ENCODE data around the gene MAGI2. TPM values are rescaled to one million over a fixed set of nuclear protein-coding genes. Genes with fewer than 3 reads are reported as not detected.

The MAGI2 gene
- total RNA-seq, 4 donors from 2014 or later: 0.23 to 5.5 (median 0.45) TPM

DNA sequence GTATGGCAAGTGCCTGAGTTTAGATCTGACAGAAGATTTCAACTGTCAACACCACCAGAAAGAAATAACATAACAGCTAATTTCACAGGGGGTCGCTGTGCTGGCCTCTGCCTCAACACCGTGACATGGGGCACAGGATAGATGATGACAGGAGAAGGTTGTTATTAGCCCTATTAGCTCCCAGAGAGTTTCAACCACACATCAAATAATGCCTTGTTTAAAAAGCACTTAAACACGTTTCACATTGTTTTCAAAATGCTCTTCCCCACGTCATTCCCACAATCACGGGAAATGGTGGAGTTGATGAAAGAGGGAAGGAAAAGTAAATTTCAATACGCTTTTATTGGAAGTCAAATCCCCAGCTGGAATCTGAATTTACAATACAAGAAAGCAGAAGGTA is 184.7 kb downstream of the MAGI2 start:
- WGBS, 2 donors: 42 to 60% methylated on average over 5 to 6 of the region's 6 CpGs
- TF ChIP-seq, protein P1, sequence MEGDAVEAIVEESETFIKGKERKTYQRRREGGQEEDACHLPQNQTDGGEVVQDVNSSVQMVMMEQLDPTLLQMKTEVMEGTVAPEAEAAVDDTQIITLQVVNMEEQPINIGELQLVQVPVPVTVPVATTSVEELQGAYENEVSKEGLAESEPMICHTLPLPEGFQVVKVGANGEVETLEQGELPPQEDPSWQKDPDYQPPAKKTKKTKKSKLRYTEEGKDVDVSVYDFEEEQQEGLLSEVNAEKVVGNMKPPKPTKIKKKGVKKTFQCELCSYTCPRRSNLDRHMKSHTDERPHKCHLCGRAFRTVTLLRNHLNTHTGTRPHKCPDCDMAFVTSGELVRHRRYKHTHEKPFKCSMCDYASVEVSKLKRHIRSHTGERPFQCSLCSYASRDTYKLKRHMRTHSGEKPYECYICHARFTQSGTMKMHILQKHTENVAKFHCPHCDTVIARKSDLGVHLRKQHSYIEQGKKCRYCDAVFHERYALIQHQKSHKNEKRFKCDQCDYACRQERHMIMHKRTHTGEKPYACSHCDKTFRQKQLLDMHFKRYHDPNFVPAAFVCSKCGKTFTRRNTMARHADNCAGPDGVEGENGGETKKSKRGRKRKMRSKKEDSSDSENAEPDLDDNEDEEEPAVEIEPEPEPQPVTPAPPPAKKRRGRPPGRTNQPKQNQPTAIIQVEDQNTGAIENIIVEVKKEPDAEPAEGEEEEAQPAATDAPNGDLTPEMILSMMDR (IDR thresholded peaks at IDR 0.05): no peak
- no peak for TF ChIP-seq POLR2A (IDR thresholded peaks at IDR 0.05)
- no peaks in the 10 kb centered on the region for H3K27me3 ChIP-seq
- H3K4me3 ChIP-seq: no peak overlapping the region
- no peak overlapping the region for H3K27ac ChIP-seq
- H3K36me3 ChIP-seq: no peaks in the 10 kb centered on the region
- intact Hi-C loops (cut with DNase I): no loop called here
- no peaks in the 10 kb centered on the region for H3K4me1 ChIP-seq
- DNase-seq: no peak
- no peaks in the 10 kb centered on the region for H3K9me3 ChIP-seq

- no peak overlapping the region for H3K27ac ChIP-seq
- no peaks in the 10 kb centered on the region for H3K36me3 ChIP-seq
- intact Hi-C loops (cut with DNase I): no loop called here
- DNase-seq: no peak
- WGBS, 2 donors: 56 to 66% methylated on average over 3 of the region's 3 CpGs
- no peak for TF ChIP-seq POLR2A (IDR thresholded peaks at IDR 0.05)
- TF ChIP-seq, protein P1 (IDR thresholded peaks at IDR 0.05): no peak
- no peaks in the 10 kb centered on the region for H3K9me3 ChIP-seq
- H3K4me1 ChIP-seq: no peaks in the 10 kb centered on the region
- H3K27me3 ChIP-seq: no peaks in the 10 kb centered on the region
- no peak overlapping the region for H3K4me3 ChIP-seq
Observed at GRCh38 chr7:79258826-79259225, 194.6 kb downstream of the MAGI2 start.

DNA sequence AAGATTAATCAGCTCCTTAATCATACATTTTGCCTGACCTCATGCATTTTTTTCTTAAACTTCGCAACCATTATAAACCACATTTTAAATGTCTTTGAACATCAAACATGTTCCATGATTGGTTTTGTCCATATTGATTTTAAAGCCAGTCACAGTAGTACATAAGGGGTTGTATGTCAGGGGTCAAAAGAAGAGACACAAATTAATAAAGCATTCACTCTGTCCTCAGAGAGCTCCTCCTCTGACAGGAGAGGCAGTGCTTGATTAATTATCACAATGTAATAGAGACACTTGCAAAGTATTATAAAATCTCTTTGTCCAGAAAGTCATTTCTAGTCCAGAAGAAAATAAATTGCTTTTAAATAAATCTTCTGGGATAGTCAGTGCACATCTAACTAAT is 195.5 kb downstream of the MAGI2 start:
- Histone ChIP-seq H3K9me3 (no peaks in the 10 kb centered on the region), H3K4me3 (no peak overlapping the region), H3K27ac (no peak overlapping the region), H3K36me3 (no peaks in the 10 kb centered on the region), H3K4me1 (no peaks in the 10 kb centered on the region), H3K27me3 (no peaks in the 10 kb centered on the region)
- WGBS, 2 donors: 72 to 79% methylated on average over 1 of the region's 1 CpG
- no peak for DNase-seq
- intact Hi-C loops (cut with DNase I): no loop called here
- TF ChIP-seq, protein P1 (IDR thresholded peaks at IDR 0.05): no peak
- no peak for TF ChIP-seq POLR2A (IDR thresholded peaks at IDR 0.05)

- H3K4me3 ChIP-seq: no peak overlapping the region
- no peak overlapping the region for H3K27ac ChIP-seq
- WGBS, 2 donors: 76 to 77% methylated on average over 3 to 4 of the region's 4 CpGs
- TF ChIP-seq POLR2A (IDR thresholded peaks at IDR 0.05): no peak
- TF ChIP-seq, protein P1 (IDR thresholded peaks at IDR 0.05): no peak
- intact Hi-C loops (cut with DNase I): no loop called here
- H3K4me1 ChIP-seq: no peaks in the 10 kb centered on the region
- H3K9me3 ChIP-seq: peaks cover 0 to 7% (median 0%) of the 10 kb centered on the region in 3 donors
- DNase-seq: no peak
- no peaks in the 10 kb centered on the region for H3K36me3 ChIP-seq
- H3K27me3 ChIP-seq: no peaks in the 10 kb centered on the region
Observed at GRCh38 chr7:79245623-79246249, 207.7 kb downstream of the MAGI2 start.

- DNase-seq: no peak
- no peaks in the 10 kb centered on the region for H3K36me3 ChIP-seq
- WGBS, 2 donors: 70 to 100% methylated on average over 1 of the region's 1 CpG
- no peaks in the 10 kb centered on the region for H3K27me3 ChIP-seq
- intact Hi-C loops (cut with DNase I): no loop called here
- peaks cover 0 to 7% (median 0%) of the 10 kb centered on the region in 3 donors for H3K9me3 ChIP-seq
- TF ChIP-seq POLR2A (IDR thresholded peaks at IDR 0.05): no peak
- TF ChIP-seq, protein P1 (IDR thresholded peaks at IDR 0.05): no peak
- H3K4me3 ChIP-seq: no peak overlapping the region
- H3K4me1 ChIP-seq: no peaks in the 10 kb centered on the region
- no peak overlapping the region for H3K27ac ChIP-seq
Observed at GRCh38 chr7:79244482-79244881, 209.0 kb downstream of the MAGI2 start.

Measured in esophagus squamous epithelium (tissue), 5 donors.